Breast epithelium (tissue), 3 donors: ENCODE measurements around the gene RALGPS2.

ENCODE experiments used
- CTCF ChIP-seq, 3 donors: fragments of 450-650 bp; IDR thresholded peaks; one replicate each; pipeline ENCODE4 v1.5.1; 2016 to 2017; ENCODE audit warnings: antibody characterized with exemption in 3 of 3, mild to moderate bottlenecking in 3 of 3, moderate library complexity in 3 of 3
- POLR2A ChIP-seq: fragments of 450-650 bp; IDR thresholded peaks from one replicate; pipeline ENCODE4 v1.6.1; 2016; ENCODE audit warnings: antibody characterized with exemption, mild to moderate bottlenecking, moderate library complexity
- POLR2AphosphoS5 ChIP-seq, 3 donors: sonication (generic); formaldehyde crosslinking; IDR thresholded peaks; one replicate each; pipeline ENCODE4 v1.6.1; 2017; ENCODE audit warnings: antibody characterized with exemption in 3 of 3

GRCh38 chr1:178944729-178945128 lies 219.7 kb downstream of the RALGPS2 start:
- TF ChIP-seq CTCF (IDR thresholded peaks at IDR 0.05) (no peak), POLR2A (no peak), POLR2AphosphoS5 (IDR thresholded peaks at IDR 0.05) (no peak)
